ENCODE measurements around the gene DCLK1.

DNA sequence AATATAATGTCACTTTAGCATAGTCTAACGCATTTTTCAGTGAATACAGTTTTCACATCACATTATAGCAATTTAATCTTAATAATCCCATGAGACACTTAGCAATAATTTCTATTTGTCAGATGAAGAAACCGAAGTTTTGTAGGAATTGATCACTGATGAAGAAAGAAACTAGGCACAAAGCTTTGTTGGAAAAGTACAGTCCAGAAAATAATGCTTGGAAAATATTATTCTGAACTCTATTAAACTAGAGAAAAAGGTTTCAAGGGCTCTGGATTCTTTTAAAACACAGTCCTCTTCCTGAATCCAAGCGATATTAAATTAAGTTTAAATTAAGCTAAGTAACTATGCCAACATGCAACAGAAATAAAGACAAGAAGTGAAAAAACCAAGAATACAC is 62.2 kb downstream of the DCLK1 start:
- TF ChIP-seq, protein P1, sequence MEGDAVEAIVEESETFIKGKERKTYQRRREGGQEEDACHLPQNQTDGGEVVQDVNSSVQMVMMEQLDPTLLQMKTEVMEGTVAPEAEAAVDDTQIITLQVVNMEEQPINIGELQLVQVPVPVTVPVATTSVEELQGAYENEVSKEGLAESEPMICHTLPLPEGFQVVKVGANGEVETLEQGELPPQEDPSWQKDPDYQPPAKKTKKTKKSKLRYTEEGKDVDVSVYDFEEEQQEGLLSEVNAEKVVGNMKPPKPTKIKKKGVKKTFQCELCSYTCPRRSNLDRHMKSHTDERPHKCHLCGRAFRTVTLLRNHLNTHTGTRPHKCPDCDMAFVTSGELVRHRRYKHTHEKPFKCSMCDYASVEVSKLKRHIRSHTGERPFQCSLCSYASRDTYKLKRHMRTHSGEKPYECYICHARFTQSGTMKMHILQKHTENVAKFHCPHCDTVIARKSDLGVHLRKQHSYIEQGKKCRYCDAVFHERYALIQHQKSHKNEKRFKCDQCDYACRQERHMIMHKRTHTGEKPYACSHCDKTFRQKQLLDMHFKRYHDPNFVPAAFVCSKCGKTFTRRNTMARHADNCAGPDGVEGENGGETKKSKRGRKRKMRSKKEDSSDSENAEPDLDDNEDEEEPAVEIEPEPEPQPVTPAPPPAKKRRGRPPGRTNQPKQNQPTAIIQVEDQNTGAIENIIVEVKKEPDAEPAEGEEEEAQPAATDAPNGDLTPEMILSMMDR (conservative IDR thresholded peaks at IDR 0.05 in 1 of 2, IDR thresholded peaks at IDR 0.05 in 1 of 2; ENCODE audit: extremely low read depth in 1 of 2, insufficient read depth in 1 of 2, low read depth in 1 of 2, low read length in 2 of 2): no peak
- TF ChIP-seq EZH2 (IDR thresholded peaks at IDR 0.05; ENCODE audit: borderline replicate concordance, low read length): no peak
